ENCODE measurements around the gene DNAJB7. TPM values are rescaled to one million over a fixed set of nuclear protein-coding genes. Genes with fewer than 3 reads are reported as not detected.
"Not testable (repeated sequence)": the region's sequence is repeated elsewhere in the genome, so short reads cannot be mapped to it uniquely, and the experiment has no call there.

The DNAJB7 gene
- total RNA-seq: under 1 TPM; 0.21 to 0.47 TPM
- long read RNA-seq, partial matches to known transcripts: 0 of 3 reads
- long read RNA-seq, other reads (novel, unspliced or antisense): 0 of 3 reads

GRCh38 chr22:40862013-40862412 lies at the start of gene DNAJB7:
Gene DNAJB7, minus strand, starts transcription at chr22:40862113. Its CDS starts 119 bp downstream, at chr22:40861994.
- no peak for ATAC-seq
- DNase-seq: no peak
- intact Hi-C loops (cut with DNase I, micrococcal nuclease): no loop called here

GRCh38 chr22:40908895-40909294 lies 47.0 kb upstream of the DNAJB7 start:
- ATAC-seq (no peak), DNase-seq (no peak)
- intact Hi-C loops (cut with DNase I, micrococcal nuclease): no loop called here

DNA sequence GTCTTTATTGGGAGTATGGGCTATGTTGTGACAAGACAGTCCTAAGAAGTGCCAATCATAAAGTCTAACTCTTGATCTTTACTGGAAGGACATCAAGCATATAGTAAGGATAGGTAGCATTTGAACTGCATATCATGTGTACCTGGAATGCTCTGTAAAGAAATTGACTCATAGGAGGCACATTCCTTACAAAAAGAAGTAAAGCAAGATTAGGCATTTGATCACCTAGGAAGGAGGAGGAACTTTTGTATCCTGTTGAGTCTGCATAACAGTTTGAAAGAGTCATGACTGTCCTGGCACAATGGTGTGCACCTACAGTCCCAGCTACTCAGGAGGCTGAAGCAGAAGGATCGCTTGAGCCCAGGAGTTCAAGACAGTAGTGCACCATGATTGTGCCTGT lies 42.2 kb upstream of the DNAJB7 start:
- intact Hi-C loops (cut with DNase I, micrococcal nuclease): no loop called here
- no peak for ATAC-seq
- DNase-seq: no peak

DNA sequence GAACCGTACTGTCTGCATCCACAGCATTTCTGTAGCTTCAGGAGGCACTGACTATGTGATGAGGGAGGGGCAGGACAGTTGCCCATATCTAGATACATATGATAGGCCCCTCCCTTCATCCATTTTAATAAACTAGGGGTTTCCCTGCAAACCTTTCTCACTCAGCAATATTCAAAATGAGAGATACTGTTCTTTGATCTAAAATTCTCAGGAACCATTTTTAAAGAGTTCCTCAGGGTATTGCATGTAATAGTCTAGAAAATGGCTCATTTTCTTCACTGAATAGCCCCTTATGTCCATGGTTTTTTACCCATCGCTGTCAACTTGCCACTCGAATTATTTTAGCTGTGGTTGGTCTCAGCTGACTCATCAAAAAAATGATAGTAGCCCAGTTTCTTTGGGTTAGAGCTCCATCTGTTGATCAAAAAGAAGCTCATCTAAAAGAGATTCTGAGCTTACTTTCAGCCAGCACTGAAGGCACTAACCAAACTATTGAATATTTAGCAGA lies 37.0 kb upstream of the DNAJB7 start:
- intact Hi-C loops (cut with DNase I, micrococcal nuclease): no loop called here
- no peak for DNase-seq
- peak; percentile 88 for ATAC-seq

DNA sequence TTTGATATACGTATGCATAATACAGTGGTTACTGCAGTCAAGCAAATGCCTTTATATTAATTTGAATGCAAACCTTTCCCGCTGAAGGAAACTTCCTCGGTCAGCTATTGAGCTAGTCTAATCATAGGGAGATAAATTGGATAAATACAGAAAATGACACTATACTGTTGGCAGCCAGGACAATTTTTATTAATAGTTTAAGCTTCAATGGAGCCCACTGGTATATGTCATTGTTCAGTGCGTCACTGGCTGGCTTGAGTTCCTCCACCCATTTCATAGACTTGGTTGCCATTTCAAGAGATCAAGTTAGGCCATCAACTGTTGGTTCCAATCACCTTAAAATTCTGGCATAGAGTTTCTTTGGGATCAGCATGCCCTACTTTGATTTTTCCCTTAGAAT lies 32.5 kb upstream of the DNAJB7 start:
- no peak for DNase-seq
- intact Hi-C loops (cut with DNase I, micrococcal nuclease): no loop called here
- ATAC-seq: no peak

- ATAC-seq: no peak
- intact Hi-C loops (cut with DNase I, micrococcal nuclease): no loop called here
- DNase-seq: no peak
These were observed 29.0 kb upstream of the DNAJB7 start for GRCh38 chr22:40890881-40891280.

GRCh38 chr22:40889116-40889515 lies 27.2 kb upstream of the DNAJB7 start:
- intact Hi-C loops (cut with DNase I, micrococcal nuclease): no loop called here
- no peak for ATAC-seq
- DNase-seq: no peak

- DNase-seq: no peak
- ATAC-seq: no peak
These were observed 17.0 kb upstream of the DNAJB7 start for GRCh38 chr22:40878922-40879321.

DNA sequence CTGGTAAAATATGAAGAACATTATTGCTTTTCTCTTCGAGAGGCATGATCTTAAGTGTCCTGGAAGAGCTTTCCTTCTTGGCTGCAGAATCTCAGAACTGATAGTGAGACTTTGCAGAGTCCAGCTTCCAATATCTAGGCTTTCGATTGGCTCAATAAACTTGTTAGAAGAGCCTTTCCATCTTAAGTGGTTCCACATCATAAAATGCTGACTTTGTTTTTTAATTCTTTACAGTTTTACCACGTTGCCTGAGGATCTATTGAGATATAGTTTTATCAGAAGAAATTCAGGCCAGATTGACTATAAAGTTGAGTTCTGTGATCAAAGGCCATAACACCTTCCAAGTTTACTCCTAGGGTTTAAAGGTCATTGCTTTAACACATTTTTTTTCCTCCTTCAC lies 15.6 kb upstream of the DNAJB7 start:
- intact Hi-C loops (cut with DNase I, micrococcal nuclease): no loop called here
- ATAC-seq (peak; percentile 91), DNase-seq (no peak)

More at GRCh38 chr22:40878922-40879321, 17.0 kb upstream of the DNAJB7 start:
- intact Hi-C loops (cut with DNase I, micrococcal nuclease): no loop called here

- DNase-seq (no peak), ATAC-seq (peak; percentile 49)
- intact Hi-C loops (cut with DNase I, micrococcal nuclease): no loop called here
These were observed 15.0 kb upstream of the DNAJB7 start for GRCh38 chr22:40876907-40877306.

DNA sequence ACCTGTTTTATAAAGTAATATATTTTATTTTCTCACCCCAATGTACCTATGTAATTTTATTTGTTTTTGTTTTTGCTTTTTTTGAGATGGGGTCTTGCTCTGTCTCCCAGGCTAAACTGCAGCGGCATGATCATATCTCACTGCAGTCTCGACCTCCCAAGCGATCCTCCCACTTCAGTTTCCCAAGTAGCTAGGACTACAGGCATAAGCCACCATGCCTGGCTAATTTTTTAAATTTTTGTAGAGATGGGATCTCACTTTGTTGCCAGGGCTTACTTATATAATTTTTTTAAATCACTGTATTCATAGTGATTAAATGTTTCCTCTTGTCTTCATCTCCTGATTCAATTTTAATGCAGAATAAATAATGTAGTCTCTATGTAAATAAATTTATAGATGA lies 13.2 kb upstream of the DNAJB7 start:
- no peak for DNase-seq
- intact Hi-C loops (cut with DNase I, micrococcal nuclease): no loop called here
- ATAC-seq: no peak

GRCh38 chr22:40874016-40874415 lies 12.1 kb upstream of the DNAJB7 start:
- intact Hi-C loops (cut with DNase I, micrococcal nuclease): no loop called here
- DNase-seq (no peak), ATAC-seq (no peak)

GRCh38 chr22:40868379-40868778 lies 6.5 kb upstream of the DNAJB7 start:
- intact Hi-C loops (cut with DNase I, micrococcal nuclease); DNase-seq: not testable (repeated sequence)
- ATAC-seq: peak; percentile 75

GRCh38 chr22:40867109-40867508 lies 5.2 kb upstream of the DNAJB7 start:
- no peak for ATAC-seq
- intact Hi-C loops (cut with DNase I, micrococcal nuclease): no loop called here
- DNase-seq: no peak

DNA sequence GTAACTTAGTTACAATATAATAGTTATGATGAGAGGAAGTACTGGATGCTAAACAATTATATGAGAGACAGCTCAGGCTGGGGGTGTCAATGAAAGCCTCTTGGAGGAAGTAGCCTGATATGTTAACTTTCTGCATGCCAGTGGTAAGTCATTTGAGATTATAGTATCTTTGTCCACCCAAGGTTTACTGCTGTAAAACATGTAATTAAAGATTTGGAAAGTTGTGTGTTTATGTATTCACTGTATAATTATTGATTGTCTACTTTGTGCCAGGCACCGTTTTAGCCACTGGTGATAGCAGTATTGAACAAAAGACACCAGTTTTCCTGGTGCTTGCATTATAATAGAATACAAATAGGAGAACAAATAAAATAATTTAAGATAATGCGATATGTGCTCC lies 624 bp upstream of the DNAJB7 start:
- no peak for DNase-seq
- ATAC-seq: no peak
- intact Hi-C loops (cut with DNase I, micrococcal nuclease): no loop called here

DNA sequence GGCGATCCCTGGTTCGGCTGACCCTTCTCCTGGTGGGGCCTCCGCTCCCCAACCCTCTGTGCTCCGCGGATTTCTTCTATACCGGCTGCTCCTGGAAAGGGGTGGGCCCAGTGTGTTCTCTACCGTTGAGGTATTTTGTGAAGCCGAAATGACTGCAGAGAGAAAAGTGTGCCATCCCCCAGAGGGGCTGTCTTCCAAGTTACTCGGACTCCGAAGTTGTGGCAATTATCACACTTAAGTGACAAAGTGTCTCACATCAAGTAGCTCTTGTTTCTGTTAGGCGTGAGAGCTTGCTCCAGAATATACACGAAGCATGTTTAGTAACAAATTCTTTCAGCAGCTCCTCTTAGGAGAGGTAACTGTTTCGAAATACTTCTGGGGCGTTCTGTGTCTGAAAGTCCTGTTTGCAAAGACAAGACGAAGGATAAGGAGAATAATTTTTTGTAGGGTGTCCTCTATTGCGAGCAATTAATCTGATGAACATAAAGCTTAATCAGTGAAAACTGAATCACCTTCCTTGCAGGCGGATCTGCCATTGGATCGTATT lies 4.5 kb downstream of the DNAJB7 start:
- ATAC-seq (peak; percentile 17), DNase-seq (no peak)
- intact Hi-C loops (cut with DNase I, micrococcal nuclease): no loop called here

- ATAC-seq (peak; percentile 92), DNase-seq (peak; percentile 98 to 99)
- intact Hi-C loops (cut with DNase I, micrococcal nuclease): no loop called here
These were observed 5.2 kb downstream of the DNAJB7 start, which contains the start of the genes ST13 and XPNPEP3 for GRCh38 chr22:40856513-40857308. Gene ST13, minus strand, starts transcription at chr22:40856639. Its CDS starts 99 bp downstream, at chr22:40856540. Gene XPNPEP3, plus strand, starts transcription at chr22:40857148. Its CDS starts 34 bp downstream, at chr22:40857182.

GRCh38 chr22:40855979-40856512 lies 5.9 kb downstream of the DNAJB7 start:
- ATAC-seq (peak; percentile 25), DNase-seq (no peak)
- intact Hi-C loops (cut with DNase I, micrococcal nuclease): no loop called here

GRCh38 chr22:40855071-40855978 lies 6.6 kb downstream of the DNAJB7 start:
- ATAC-seq (no peak), DNase-seq (peak in 1 of 2 donors; percentile 7)
- intact Hi-C loops (cut with DNase I, micrococcal nuclease): no loop called here

All from left colon (tissue), 2 donors.